HG03025 (cell line): ENCODE data around the gene LIPN.

ENCODE experiments used
- ATAC-seq: cut with Tn5 transposase; IDR thresholded peaks from one replicate; pipeline ENCODE4 v1.9.1; 2021; ENCODE audit warnings: mild to moderate bottlenecking, moderate library complexity; ENCODE audit not compliant: unreplicated experiment, low FRiP score

The LIPN gene

GRCh38 chr10:88820748-88821401 lies 61.1 kb downstream of the LIPN start:
- no peak for ATAC-seq

GRCh38 chr10:88826388-88826787 lies 66.6 kb downstream of the LIPN start:
- no peak for ATAC-seq

GRCh38 chr10:88827671-88828070 lies 67.9 kb downstream of the LIPN start:
- no peak for ATAC-seq

- no peak for ATAC-seq
Observed at GRCh38 chr10:88828310-88828709, 68.5 kb downstream of the LIPN start.
